ENCODE measurements around the gene ATP5PD.
A peak's percentile ranks its signal among the peaks of the same experiment; 100 is the strongest.

The ATP5PD gene

DNA sequence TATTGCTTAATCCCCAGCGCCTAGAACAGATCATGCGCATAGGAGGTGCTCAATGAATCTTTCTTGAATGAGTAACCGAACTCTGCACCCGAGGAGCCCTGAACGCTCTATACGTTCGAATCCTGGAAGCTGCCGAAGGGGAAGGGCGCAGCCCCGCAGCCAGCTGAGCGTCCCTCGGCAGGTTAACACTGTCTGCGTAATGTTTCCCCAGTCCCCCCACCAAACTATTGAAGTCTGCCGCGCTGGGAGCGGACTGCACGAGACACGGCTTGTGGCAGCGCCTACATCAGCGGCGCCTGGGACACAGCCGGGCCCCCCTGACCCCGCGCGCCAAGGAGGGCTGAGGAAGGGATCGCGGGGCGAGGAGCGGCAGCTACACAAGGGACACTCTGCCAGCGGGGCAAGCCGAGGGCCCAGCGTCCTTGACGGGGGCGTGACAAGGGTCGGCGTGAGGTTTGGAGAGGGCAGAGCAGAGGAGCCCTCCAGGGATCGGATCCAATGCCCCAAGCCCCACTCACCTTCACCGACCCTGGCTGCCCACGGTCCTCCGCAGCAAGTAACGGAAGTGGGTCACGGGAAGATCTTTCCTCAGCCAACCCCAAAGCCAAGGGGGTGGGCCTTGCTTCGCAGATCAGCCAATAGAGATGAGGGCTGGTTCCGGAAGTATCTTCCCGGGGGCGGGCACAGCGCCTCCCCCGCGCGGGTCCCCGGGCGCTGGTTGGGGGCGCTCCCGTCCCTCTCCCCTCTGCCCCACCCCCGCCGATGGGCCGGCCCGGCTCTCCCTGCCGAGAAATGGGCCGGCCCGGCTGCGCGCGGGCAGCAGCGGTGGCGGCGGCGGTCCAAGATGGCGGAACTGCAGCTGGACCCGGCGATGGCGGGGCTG lies at the start of gene ATP5PD, which contains the start of gene KCTD2:
Gene ATP5PD, minus strand, starts transcription at position 563 of the 883 bp plus-strand sequence. CDS start 4,319 bp downstream, outside the sequence.
Gene KCTD2, plus strand, starts transcription at position 819 of the 883 bp plus-strand sequence. Its CDS starts 26 bp downstream, at position 845.
- peak; percentile 99 for DNase-seq

DNA sequence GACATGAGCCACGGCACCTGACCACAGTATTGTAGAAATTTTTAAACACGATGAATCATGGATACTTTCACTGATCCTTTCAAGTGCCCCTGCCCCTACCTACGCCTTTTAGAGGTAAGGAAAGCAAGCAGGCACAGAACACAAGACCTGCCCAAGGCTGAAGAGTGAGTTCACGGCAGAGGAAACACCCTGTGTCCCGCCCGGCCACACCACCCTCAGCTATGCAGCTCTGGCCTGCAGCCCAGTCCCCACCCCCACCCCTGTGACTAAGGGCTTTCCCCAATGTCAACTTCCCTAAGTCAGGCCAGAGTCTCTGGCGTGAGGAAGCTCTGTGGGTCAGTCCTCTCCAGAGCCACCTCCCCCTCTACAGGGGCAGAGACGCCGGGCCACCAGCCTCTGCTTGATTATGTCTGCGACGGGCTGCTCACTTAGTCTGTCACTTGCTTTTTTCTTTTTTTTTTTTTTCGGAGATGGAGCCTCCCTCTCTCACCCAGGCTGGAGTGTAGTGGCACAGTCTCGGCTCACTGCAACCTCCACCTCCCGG lies 49.4 kb upstream of the ATP5PD start:
- peak; percentile 33 for DNase-seq

DNA sequence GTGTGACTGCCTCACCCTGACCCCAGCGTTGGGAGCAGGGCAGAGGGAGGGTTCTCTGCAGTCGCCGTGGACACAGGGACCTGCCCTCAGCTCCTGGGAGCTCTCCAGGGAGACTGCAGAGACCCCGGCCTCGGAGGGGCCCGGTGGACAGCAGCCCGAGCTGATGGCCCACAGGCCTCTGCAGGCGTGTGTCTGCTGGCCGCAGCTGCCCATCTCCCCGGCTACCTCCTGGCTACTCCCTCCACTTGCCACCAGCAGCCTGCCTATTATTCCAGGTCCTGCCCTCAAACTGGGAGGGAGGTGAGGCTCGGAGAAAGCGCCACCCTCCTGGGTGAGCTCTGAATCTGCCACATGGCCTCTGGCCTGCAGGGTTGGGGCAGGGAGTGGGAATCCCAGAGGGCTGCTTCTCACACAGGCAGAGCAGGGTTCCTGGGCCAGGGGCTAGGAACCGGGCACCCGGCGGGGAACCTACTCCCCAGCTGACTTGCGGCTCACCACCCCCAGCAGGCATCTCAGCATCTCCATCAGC lies 48.2 kb upstream of the ATP5PD start:
- DNase-seq, result no peak

DNA sequence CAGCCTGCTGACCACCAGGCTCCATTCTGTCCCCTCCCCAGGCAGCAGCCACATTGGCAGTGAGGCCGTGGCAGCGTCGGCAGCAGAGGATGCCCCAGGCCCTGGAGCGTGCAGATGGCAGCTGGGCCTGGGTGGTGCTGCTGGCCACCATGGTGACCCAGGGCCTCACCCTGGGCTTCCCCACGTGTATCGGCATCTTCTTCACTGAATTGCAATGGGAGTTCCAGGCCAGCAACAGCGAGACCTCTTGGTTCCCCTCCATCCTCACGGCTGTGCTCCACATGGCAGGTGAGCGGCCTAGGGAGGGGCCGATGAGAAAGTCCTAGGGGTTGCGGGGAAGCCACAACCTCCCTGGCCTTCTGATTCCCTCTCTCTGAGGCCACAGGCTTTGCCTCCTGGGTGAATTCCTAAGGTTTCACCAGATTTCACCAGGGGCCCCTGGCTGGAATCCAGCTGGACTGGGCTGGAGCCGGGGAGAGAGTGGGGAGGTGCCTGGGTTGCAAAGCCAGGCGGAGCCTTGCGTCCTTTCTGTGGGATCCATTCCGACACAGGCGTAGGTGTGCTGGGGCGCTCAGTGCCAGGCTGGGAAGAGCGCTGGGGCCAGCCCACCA lies 46.9 kb upstream of the ATP5PD start:
- no peak for DNase-seq

DNA sequence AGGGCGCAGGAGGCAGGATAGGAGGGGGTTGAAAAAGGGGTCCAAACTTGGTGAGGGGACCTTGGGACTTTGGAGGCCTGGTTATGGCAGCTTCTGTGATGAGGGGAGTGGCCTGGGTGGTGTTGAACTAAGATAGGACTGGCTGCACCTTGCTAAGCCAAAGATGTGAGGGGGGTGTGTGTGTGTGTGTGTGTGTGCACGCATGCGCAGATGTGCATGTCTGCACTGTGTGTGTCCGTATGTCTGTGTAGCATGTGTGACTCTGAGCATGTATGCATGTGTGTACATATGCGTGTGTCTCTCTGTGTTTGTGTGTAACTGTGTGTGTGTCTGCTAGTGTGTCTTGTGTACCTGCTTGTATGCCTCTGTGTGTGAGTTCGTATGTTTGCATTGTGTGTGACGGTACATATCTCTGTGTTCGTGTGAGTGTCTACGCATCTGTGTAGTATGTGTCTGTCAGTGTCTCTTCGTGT lies 45.1 kb upstream of the ATP5PD start:
- DNase-seq, result no peak

DNA sequence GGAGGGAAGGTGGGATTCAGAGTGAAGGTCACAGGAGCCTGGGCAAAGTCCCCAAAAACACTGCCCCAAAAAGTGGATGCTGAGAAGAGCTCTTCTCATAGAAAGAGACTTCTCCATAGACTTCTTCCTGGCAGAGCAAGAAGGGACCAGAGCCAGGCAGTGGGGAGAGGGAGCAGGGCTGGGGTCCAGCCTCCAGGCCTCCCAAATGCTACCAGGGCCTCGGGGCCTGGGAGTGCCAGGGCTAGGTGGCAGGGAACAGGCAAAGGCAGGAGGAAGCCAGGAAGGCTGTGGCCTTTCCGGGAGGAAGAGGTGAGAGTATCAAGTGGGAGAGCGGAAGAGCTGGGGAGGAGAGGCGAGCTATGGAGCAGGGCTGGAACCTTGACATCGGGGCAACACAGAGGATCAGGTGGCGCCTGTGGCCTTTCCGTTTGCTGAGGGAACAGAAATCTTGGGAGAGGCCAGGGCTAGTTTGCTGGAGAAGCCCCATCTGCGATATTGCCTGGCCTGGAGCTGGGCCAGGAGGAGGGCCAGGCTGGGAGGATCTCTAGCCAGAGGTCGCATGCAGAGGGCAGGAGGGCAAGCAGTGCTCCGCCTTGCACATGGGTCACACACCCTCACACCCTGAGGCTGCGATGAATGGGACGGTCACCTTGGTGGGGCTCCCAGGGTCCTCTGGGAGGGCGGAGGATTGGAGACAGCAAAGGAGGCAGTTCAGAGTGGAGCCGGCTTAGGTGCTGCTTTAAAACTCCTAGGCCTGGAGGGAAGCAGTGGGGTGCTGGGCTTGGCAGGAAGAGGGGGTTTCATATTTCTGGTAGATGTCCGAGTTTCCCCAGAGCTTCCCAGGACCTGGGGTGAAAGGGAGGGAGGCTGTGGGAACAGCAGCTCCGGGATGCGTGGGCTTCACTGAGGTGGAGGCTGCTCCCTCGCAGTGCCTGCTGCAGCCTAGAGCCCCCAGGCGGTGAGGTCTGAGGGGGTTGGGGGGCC lies 44.4 kb upstream of the ATP5PD start:
- peak; percentile 31 for DNase-seq

DNA sequence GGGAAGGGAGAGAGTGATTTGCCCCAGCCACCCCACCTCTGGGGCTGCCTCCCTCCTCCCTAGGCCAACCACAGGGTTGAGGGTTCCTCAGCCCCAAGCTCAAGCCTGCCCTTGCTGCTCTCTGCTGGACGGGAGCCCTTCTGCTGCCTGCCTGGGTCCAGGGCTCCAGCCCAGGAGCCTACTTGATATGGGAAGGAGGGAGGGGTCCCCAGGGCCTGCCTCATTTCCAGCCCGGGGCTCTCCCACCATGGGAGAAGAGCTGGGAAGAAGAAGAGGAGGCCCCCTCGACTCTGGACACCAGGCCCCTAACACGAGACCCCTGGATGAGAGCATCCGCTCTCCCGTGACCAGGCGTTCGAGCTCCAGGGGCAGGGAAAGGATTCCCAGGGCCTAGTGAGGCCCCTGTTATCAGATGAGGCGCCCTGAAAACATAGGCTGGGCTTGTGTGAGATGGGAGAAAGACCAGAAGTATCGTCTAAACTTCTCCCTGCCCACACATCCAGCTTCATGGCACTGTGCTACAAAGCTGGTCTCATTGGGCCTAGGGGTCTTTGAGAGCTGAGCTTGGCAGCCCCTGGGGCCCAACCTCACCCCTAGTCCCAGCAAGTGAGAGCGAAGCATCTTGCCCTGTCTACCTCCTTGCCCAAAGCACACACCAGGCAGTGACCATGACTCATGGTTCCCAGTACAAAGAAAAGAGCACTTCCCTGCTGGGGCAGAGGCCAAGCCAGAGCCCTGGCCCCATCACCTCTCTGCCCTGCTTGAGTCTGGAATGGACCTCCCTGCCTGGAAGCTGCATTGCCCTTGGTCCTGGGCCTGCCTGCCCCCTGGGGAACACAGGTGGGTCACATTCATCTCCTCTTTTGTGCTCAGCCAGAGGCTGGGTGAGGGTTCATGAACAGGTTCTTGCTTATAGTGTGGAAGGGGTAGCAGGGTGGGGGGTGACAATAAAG lies 42.0 kb upstream of the ATP5PD start:
- DNase-seq, result no peak

DNA sequence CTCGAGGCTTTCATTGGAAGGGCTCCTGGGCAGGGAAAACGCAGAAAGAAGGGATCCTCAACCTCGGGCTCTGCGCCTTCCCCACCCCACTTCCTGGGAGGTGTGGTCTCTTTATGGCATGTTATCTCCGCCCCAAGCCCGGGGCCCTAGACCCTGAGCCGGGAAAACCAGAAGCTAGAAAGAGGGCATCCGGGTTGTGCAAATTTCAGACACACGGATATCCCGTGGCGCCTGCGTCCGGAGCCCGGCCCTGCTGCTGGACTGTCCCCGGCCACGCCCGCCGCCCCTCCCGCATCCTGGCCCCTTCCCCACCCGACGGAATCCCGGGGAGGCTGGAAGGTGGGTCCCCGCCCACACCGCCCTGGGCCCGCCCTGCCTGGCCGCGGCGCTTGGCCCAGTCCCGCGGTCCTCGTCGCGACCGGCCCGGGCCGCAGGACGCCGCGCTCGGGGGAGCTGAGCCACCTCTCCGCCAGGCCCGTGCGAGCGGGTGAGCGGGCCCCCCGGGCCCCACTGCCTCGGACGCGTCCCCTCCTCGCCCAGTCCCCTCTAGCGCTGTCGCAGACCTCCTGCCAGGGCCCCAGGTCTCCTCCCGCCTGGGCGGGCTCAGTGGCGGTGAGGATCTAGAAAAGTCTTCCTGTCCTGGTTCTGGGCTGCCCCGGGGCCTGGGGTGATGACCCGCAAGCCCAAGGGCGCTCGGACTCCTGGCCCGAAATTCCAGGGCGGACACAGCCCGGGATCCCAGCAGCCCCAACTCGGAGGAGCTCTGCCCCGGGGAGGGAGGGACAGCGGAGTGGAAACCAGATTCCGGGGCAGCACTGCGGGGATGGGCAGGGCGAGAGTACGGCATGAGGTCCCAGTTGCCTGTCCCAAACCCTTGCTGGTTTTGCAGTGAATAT lies 41.0 kb upstream of the ATP5PD start, which contains the start of gene SLC16A5:
Gene SLC16A5, plus strand, starts transcription at position 397 of the 896 bp plus-strand sequence. CDS start 5,683 bp downstream, outside the sequence.
- peak; percentile 88 for DNase-seq

DNA sequence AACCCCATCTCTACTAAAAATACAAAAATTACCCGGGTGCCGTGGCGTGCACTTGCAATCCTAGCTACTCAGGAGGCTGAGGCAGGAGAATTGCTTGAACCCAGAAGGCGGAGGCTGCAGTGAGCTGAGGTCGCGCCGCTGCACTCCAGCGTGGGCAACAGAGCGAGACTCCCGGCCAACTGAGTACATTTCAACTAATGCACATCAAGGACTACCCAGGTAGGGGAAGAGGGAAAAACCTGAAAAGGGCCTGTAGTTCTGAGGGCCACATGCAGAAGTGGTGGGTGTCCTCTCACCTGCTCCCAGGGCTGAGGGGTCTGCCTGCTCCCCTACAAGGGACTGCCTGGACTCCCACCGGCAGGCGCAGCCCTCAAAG lies 40.4 kb upstream of the ATP5PD start:
- no peak for DNase-seq

DNA sequence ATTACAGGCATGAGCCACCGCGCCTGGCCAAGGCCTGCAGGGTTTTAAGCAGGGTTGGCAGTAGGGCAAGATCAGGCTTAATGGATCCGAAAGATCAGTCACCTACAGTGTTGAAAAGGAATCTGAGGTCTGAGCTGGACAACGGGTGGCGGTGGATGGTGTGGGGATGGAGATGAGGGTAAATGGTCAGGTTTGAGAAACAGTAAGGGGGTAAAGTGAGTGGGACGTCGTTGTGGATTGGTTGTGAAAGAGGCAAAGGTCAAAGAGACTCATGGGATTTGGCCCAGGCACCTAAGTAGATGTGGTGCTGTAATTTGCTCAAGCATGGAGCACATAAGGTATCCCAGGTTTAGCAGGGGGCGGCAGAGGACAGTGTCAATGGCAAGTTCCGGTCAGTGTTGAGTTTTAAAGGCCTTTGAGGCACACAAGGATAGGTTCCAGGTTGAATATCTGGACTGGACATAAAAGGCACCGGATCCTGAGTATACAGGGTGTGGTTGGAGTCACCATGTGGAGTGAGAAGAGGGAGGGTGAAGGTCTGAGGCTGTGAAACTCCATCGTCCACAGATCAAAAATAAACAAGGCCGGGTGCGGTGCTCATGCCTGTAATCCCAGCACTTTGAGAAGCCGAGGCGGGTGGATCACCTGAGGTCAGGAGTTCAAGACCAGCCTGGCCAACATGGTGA lies 39.9 kb upstream of the ATP5PD start:
- DNase-seq, result no peak

DNA sequence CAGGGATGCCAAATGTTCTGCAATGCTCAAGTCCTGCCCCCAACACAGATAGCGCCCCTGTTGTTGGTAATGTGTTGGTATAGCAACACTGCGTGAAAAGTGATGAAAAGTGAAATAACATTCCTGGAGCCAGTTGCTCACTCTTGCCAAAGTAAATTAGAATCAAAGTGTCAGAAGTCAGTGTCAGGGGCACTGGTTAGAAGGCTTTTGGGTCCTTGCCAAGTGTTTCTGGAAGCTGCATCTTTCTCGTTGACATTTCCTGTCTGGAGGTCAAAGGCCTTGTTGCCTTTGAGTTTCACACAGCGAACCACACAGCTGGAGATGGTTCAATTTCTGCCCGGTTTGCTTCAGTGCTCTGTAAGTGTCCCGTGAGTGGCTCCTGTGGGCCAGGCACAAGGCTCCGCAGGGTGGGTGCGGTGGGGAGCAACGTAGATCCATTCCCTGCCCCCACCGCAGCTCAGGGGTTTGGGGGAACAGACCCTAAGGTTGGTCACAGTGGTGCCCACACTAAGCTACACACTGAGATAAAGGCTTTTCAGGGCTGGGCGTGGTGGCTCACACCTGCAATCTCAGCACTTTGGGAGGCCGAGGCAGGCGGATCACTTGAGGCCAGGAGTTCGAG lies 37.4 kb upstream of the ATP5PD start:
- peak; percentile 66 for DNase-seq

DNA sequence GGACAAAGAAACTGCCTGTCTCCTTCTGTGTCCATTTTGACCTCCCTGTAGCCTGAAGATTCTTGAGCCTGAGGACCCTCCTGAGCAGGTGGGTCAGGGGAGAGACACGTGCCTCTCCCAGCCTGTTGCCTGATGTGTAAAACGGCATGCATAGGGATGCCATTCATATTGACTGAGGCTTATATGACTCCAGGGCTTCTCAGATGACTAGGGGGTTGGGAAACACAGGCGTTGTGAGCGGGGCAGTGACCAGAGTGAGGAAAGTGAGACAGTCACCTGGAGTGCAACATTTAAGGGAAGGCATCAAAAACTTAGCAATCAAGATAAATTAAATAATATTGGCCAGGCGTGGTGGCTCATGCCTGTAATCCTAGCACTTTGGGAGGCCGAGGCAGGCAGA lies 35.9 kb upstream of the ATP5PD start:
- DNase-seq, result no peak

DNA sequence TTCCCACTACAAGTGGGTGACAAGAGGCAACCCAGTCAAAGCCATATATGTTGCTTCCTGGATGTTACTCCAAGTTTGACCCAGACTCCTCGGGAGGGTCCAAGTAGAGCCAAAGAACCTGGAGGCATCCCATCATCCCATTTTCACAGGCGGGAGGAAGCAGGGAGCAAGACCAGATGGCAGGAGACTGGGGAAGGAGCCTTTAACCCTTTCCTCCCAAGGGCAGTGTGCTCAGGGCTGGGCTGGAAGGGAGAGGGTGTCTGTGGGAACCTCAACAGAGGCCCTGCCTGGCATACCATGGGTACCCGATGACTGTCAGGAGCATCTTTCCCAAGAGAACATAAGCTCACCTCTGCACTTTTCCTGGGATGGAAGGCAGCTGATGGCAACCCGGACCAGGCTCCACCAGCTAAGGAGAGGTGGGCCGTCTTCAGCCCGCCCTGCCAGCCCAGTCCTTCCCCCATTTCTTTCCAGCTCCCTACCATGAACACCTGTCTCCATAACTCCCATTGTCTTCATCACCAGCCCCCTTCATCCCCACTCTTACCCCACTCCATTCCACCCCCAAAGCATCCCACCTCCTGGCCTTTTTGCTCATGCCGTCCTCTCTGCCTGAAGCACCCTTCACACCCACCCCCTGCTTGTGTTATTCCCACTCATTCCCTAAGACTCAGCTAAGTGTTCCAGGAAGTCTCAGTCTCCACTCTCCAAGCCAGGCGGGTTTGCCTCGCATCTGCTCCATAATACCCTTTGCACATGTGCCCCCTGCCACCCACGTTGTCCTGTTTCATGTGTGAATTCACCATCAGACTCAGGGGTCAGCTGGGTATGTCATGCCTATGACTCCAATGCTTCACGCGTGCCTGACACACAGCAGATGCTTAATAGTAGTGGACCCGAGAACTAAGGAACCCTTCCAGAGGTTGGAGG lies 35.1 kb upstream of the ATP5PD start:
- DNase-seq, result no peak

DNA sequence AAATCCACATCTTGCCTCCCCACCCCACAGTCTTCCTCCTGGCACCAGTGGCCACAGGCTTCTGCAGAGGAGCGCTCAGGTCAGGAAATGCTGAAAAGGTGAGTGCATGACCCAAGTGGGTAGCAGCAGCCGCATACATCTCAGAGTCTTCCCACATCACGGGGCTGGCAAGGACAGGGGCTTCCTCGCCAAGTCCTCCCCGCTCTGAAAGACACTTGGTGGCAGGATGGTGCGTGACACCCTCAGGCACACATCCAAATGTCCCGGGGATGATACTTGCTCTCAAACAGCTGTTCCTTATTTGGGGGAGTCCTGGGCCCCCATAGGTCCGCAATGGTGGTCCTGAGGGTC lies 32.2 kb upstream of the ATP5PD start:
- DNase-seq, result no peak

DNA sequence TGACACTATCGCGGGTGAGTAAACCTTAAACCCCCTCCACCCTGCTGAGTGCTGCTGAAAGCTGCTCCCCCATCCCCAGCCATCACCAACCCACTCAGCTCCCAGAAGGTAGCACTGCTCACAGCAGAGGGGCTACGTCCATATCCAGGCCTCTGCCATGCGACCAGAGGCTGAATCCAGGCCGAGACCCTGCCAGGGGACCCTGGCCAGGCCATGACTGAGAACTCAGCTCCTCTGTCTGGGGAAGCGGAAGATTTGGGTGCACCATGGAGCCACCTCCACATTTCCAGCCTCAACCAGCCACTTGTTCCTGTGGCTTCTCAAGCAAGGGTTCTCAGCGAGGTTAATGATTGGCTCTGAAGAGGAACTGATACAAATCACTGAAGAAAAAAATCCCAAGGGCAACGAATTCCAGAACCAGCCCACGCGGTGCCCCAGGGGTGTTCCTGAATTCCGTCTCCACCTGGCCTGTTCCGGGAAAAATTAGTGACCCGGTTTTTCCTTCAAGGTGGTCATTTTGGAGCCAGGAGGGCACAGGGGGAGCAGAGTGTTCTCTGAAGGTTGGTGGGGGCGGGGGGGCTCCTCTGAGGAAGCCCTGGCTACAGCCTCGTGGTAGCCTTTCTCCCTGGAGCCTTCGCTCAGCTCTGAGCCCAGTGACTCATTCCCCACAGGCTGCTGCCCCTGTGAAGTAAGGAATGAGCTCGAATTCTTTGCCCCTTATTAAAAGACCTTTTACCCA lies 31.7 kb upstream of the ATP5PD start:
- no peak for DNase-seq

DNA sequence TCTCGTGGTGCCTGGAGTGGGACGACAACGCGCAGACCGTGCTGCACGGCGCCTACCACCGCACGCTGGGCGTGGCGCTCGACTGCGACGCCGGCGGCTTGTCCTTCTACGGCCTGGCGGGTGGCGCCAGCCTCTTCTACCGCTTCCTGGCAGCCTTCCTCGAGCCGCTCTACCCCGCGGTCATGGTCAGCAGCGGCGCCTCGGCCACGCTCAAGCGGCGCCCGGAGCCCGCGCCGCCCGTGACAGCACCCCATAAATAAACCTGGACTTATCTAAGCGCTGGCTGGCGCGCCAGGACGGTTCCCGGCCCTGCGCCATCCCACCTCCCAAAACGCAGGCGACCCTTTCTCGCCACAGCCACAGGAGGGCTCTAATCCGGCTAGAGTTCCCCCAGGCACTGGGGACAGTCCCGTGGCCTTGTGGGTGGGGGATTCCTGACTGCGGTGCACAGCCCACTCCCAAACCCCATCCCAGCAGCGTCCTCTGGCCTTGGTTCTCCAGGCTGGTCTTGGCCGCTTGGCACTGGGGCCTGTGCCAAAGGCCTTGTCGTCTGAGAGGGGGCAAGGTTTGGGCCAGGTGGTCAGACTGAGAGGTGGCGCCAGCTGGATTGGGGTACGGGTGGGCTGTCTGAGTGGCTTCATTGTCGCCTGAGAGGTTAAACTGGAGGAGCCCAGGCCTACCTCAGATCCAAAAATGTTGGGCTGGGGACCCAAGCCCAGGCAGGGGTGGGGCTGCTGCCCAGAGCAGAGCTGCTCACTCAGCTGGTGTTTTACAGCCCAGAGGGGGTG lies 30.9 kb upstream of the ATP5PD start:
- DNase-seq, result no peak
